Nephron progenitor cell (in vitro differentiated cells): ENCODE measurements around the gene TLE1.
"Not testable (repeated sequence)": the region's sequence is repeated elsewhere in the genome, so short reads cannot be mapped to it uniquely, and the experiment has no call there.

Experiments
- DNase-seq: peaks from one replicate; pipeline ENCODE4 v3.0.0; 2021
- H3K27ac Mint-ChIP-seq: 2 replicates; pipeline ENCODE4 v1.8.0; 2021; ENCODE audit warnings: mild to moderate bottlenecking, moderate library complexity, mixed read lengths
- H3K27me3 Mint-ChIP-seq: 2 replicates; pipeline ENCODE4 v1.8.0; 2021; ENCODE audit warnings: mild to moderate bottlenecking, low read depth, mixed read lengths; ENCODE audit not compliant: poor library complexity
- H3K36me3 Mint-ChIP-seq: 2 replicates; pipeline ENCODE4 v1.8.0; 2021; ENCODE audit warnings: low read depth, mixed read lengths
- H3K4me1 Mint-ChIP-seq: 2 replicates; pipeline ENCODE4 v1.8.0; 2021; ENCODE audit warnings: mixed read lengths
- H3K4me3 Mint-ChIP-seq: 2 replicates; pipeline ENCODE4 v1.8.0; 2021; ENCODE audit warnings: mild to moderate bottlenecking, moderate library complexity, mixed read lengths
- H3K9me3 Mint-ChIP-seq: 2 replicates; pipeline ENCODE4 v1.8.0; 2021; ENCODE audit warnings: mild to moderate bottlenecking, moderate library complexity, mixed read lengths
- CTCF ChIP-seq: fragments of 200-600 bp; sonication (generic); IDR thresholded peaks from 2 replicates; pipeline ENCODE4 v1.5.0; 2021; ENCODE audit warnings: antibody characterized with exemption

Gene TLE1

GRCh38 chr9:81611664-81612063 lies 77.7 kb downstream of the TLE1 start:
- DNase-seq: no peak
- H3K4me1 Mint-ChIP-seq: peaks cover 43% of the 10 kb centered on the region
- H3K4me3 Mint-ChIP-seq: no peak overlapping the region
- H3K36me3 Mint-ChIP-seq: peaks cover 100% of the 10 kb centered on the region
- H3K9me3 Mint-ChIP-seq: peaks cover 10% of the 10 kb centered on the region
- H3K27ac Mint-ChIP-seq: peak overlapping the region; percentile 22
- H3K27me3 Mint-ChIP-seq: peaks cover 3% of the 10 kb centered on the region
- no peak for TF ChIP-seq CTCF

GRCh38 chr9:81610740-81611107 lies 78.6 kb downstream of the TLE1 start:
- TF ChIP-seq CTCF: no peak
- H3K27ac Mint-ChIP-seq: peak overlapping the region; percentile 90

GRCh38 chr9:81609782-81610739 lies 79.3 kb downstream of the TLE1 start:
- DNase-seq: no peak
- H3K27me3 Mint-ChIP-seq: peaks cover 3% of the 10 kb centered on the region
- no peak overlapping the region for H3K4me3 Mint-ChIP-seq
- H3K36me3 Mint-ChIP-seq: peaks cover 100% of the 10 kb centered on the region
- H3K9me3 Mint-ChIP-seq: peaks cover 17% of the 10 kb centered on the region
- H3K4me1 Mint-ChIP-seq: peaks cover 44% of the 10 kb centered on the region
- H3K27ac Mint-ChIP-seq: peak overlapping the region; percentile 97
- no peak for TF ChIP-seq CTCF

More at GRCh38 chr9:81610740-81611107, 78.6 kb downstream of the TLE1 start:
- Mint-ChIP-seq H3K4me3 (no peak overlapping the region), H3K4me1 (peaks cover 41% of the 10 kb centered on the region), H3K36me3 (peaks cover 100% of the 10 kb centered on the region), H3K27me3 (peaks cover 3% of the 10 kb centered on the region), H3K9me3 (peaks cover 17% of the 10 kb centered on the region)
- DNase-seq: no peak

GRCh38 chr9:81608289-81608657 lies 81.1 kb downstream of the TLE1 start:
- peaks cover 52% of the 10 kb centered on the region for H3K4me1 Mint-ChIP-seq
- no peaks in the 10 kb centered on the region for H3K27me3 Mint-ChIP-seq
- no peak for TF ChIP-seq CTCF
- no peak overlapping the region for H3K27ac Mint-ChIP-seq
- no peak overlapping the region for H3K4me3 Mint-ChIP-seq
- peaks cover 17% of the 10 kb centered on the region for H3K9me3 Mint-ChIP-seq
- H3K36me3 Mint-ChIP-seq: peaks cover 99% of the 10 kb centered on the region
- no peak for DNase-seq

- Mint-ChIP-seq H3K4me1 (peaks cover 49% of the 10 kb centered on the region), H3K27me3 (no peaks in the 10 kb centered on the region), H3K9me3 (peaks cover 17% of the 10 kb centered on the region), H3K36me3 (peaks cover 99% of the 10 kb centered on the region), H3K4me3 (no peak overlapping the region), H3K27ac (no peak overlapping the region)
- no peak for TF ChIP-seq CTCF
- DNase-seq: no peak
These were observed 81.6 kb downstream of the TLE1 start for GRCh38 chr9:81607593-81608288.

GRCh38 chr9:81606261-81606660 lies 83.1 kb downstream of the TLE1 start:
- Mint-ChIP-seq H3K9me3 (peaks cover 17% of the 10 kb centered on the region), H3K4me1 (peaks cover 48% of the 10 kb centered on the region), H3K36me3 (peaks cover 99% of the 10 kb centered on the region)
- not testable (repeated sequence) for H3K27ac Mint-ChIP-seq, H3K4me3 Mint-ChIP-seq, H3K27me3 Mint-ChIP-seq, DNase-seq
